GM12878 (cell line): ENCODE measurements around the gene NUDT17. TPM values are rescaled to one million over a fixed set of nuclear protein-coding genes. Genes with fewer than 3 reads are reported as not detected.

Source experiments
- ATAC-seq: fragments of 200-7000 bp; cut with Tn5 transposase; 3 replicates; pipeline ENCODE4 v1.9.1; 2020; ENCODE audit warnings: mild to moderate bottlenecking, moderate library complexity
- BruUV-seq: library from RNA; stranded (reverse); fragments of 400-500 nt; replicated peaks from 2 replicates; lab custom pipeline; 2021; lab: Mats Ljungman, UMichigan
- CTCF ChIA-PET: fragments of 300-600 bp; sonication (Branson Sonifier 250); formaldehyde crosslinking; extraction: SDS; loops from one replicate; lab custom pipeline; 2021; ENCODE audit warnings: inconsistent platforms; lab: Yijun Ruan, JAX
- POLR2A ChIA-PET: fragments of 350-600 bp; formaldehyde crosslinking; extraction: SDS; loops from one replicate; lab custom pipeline; 2021; ENCODE audit warnings: inconsistent platforms; lab: Charles Lee
- RAD21 ChIA-PET: fragments of 300-600 bp; sonication (Branson Sonifier 250); formaldehyde crosslinking; loops from one replicate; lab custom pipeline; 2023; ENCODE audit warnings: antibody characterized with exemption; ENCODE audit not compliant: unreplicated experiment; lab: Charles Lee
- SMC1A ChIA-PET: fragments of 300-600 bp; sonication (Branson Sonifier 250); formaldehyde crosslinking; loops from one replicate; lab custom pipeline; 2023; ENCODE audit not compliant: unreplicated experiment, uncharacterized antibody; lab: Charles Lee
- DNase-seq: peaks from one replicate; pipeline ENCODE4 v3.0.0-alpha.2; 2011; ENCODE audit warnings: low read depth, low spot score
- FAIRE-seq: peaks from 3 replicates; lab custom pipeline; 2011; peaks lifted over from hg19 to GRCh38; lab: Jason Lieb, UNC
- H2AFZ ChIP-seq: 2 replicates; pipeline ENCODE4 v1.6.0; 2011; ENCODE audit warnings: low read depth, low read length, control low read depth; ENCODE audit not compliant: control insufficient read depth
- H3K27ac ChIP-seq: 2 replicates; pipeline ENCODE4 v1.5.1; 2011; ENCODE audit warnings: control low read depth; ENCODE audit not compliant: control insufficient read depth, insufficient read depth
- H3K27me3 ChIP-seq, 2 experiments: replicated peaks in 1 of 2; 2 replicates each; pipeline versions ENCODE4 v1.6.0 to v1.6.1; 2011; ENCODE audit warnings: low read length in 1 of 2; ENCODE audit not compliant: control insufficient read depth in 2 of 2, insufficient read depth in 2 of 2
- H3K36me3 ChIP-seq, 2 experiments: 2 replicates each; pipeline ENCODE4 v1.5.1; 2011; ENCODE audit warnings: low read length in 1 of 2; ENCODE audit not compliant: control insufficient read depth in 2 of 2, insufficient read depth in 2 of 2
- H3K4me1 ChIP-seq: 2 replicates; pipeline ENCODE4 v1.6.1; 2011; ENCODE audit warnings: mild to moderate bottlenecking, low read length, moderate library complexity, mixed read lengths; ENCODE audit not compliant: control insufficient read depth, insufficient read depth
- H3K4me2 ChIP-seq: 2 replicates; pipeline ENCODE4 v1.6.0; 2011; ENCODE audit warnings: control low read depth; ENCODE audit not compliant: control insufficient read depth, insufficient read depth
- H3K4me3 ChIP-seq: fragments of 200-600 bp; sonication (generic); 2 replicates; pipeline ENCODE4 v1.5.1; 2016
- H3K79me2 ChIP-seq: 2 replicates; pipeline ENCODE4 v1.6.0; 2011; ENCODE audit warnings: low read length; ENCODE audit not compliant: control insufficient read depth, insufficient read depth
- H3K9ac ChIP-seq: 2 replicates; pipeline ENCODE4 v1.8.0; 2011; ENCODE audit warnings: low read length, control low read depth, mixed read lengths; ENCODE audit not compliant: control insufficient read depth, insufficient read depth
- H3K9me3 ChIP-seq: replicated peaks from 3 replicates; pipeline ENCODE4 v1.5.1; 2011; ENCODE audit warnings: mild to moderate bottlenecking, low read length; ENCODE audit not compliant: control insufficient read depth, insufficient read depth
- H4K20me1 ChIP-seq: 2 replicates; pipeline ENCODE4 v1.6.0; 2011; ENCODE audit not compliant: control insufficient read depth, insufficient read depth
- BHLHE40 ChIP-seq, 2 experiments: fragments of 450-650 bp in 1 of 2; IDR thresholded peaks; 2 replicates each; pipeline ENCODE4 v1.6.1; 2011 to 2017; ENCODE audit warnings: low read depth in 2 of 2, borderline replicate concordance in 1 of 2, improper control_type of control experiment in 1 of 2, low read length in 1 of 2, mild to moderate bottlenecking in 1 of 2
- BMI1 ChIP-seq: fragments of 450-650 bp; IDR thresholded peaks from 2 replicates; pipeline ENCODE4 v1.6.1; 2016; ENCODE audit warnings: mild to moderate bottlenecking, moderate library complexity, borderline replicate concordance
- CHD4 ChIP-seq: fragments of 200-600 bp; sonication (generic); IDR thresholded peaks from 2 replicates; pipeline ENCODE4 v1.6.1; 2016; ENCODE audit warnings: mild to moderate bottlenecking
- CUX1 ChIP-seq: IDR thresholded peaks from 2 replicates; pipeline ENCODE4 v1.6.1; 2012; ENCODE audit warnings: improper control_type of control experiment, low read depth, low read length; ENCODE audit not compliant: insufficient replicate concordance
- DPF2 ChIP-seq: fragments of 450-650 bp; IDR thresholded peaks from 2 replicates; pipeline ENCODE4 v1.6.1; 2017; ENCODE audit warnings: mild to moderate bottlenecking
- EED ChIP-seq: sonication (generic); IDR thresholded peaks from 2 replicates; pipeline ENCODE4 v1.6.1; 2016; ENCODE audit warnings: antibody characterized with exemption, low read depth
- IKZF1 ChIP-seq: fragments of 450-650 bp; conservative IDR thresholded peaks from 2 replicates; pipeline ENCODE4 v1.6.1; 2017; ENCODE audit warnings: antibody characterized with exemption, mild to moderate bottlenecking
- KLF5 ChIP-seq: fragments of 450-650 bp; IDR thresholded peaks from 2 replicates; pipeline ENCODE4 v1.6.1; 2014; ENCODE audit warnings: mild to moderate bottlenecking; ENCODE audit not compliant: partially characterized antibody
- PML ChIP-seq: IDR thresholded peaks from 2 replicates; pipeline ENCODE4 v1.6.1; 2012; ENCODE audit warnings: low read length, inconsistent platforms
- SMC3 ChIP-seq: IDR thresholded peaks from 2 replicates; pipeline ENCODE4 v1.6.1; 2011; ENCODE audit warnings: low read length, improper control_type of control experiment, borderline replicate concordance
- SPI1 ChIP-seq: IDR thresholded peaks from 2 replicates; pipeline ENCODE4 v1.6.1; 2011; ENCODE audit warnings: low read depth, mild to moderate bottlenecking, low read length, moderate library complexity, borderline replicate concordance; ENCODE audit not compliant: insufficient read depth
- YBX1 ChIP-seq: fragments of 450-650 bp; IDR thresholded peaks from 2 replicates; pipeline ENCODE4 v1.6.1; 2016; ENCODE audit warnings: antibody characterized with exemption
- WGBS: methylation state at CpG from one replicate; pipeline ENCODE4 v1.1.6; 2016; ENCODE audit warnings: low lambda C conversion rate; ENCODE audit not compliant: insufficient replicate concordance, insufficient coverage; ENCODE audit errors: missing lambda C conversion rate; 5-methylcytosine and 5-hydroxymethylcytosine counted together
- in situ Hi-C: fragments of 300-500 bp; cut with MboI; formaldehyde crosslinking; loops from 9 replicates; pipeline ENCODE4 v1.14.3; 2018; ENCODE audit warnings: mixed read lengths
- intact Hi-C: fragments of 100-400 bp; cut with micrococcal nuclease; formaldehyde crosslinking; loops from one replicate; pipeline ENCODE4 v1.14.2; 2022; ENCODE audit not compliant: unreplicated experiment
- polyA plus RNA-seq, 11 experiments: library from polyadenylated mRNA; depleted of rRNA in 4 of 11; unstranded in 6 of 11; stranded (reverse) in 5 of 11; fragments of >200 nt; fragmentation: Nextera tagmentation in 4 of 11; fragmentation: Illumina TruSeq in 1 of 11; extraction: Ambion mirVana in 4 of 11; extraction: Trizol in 1 of 11; gene quantifications; 1 replicate in 1 of 11; 2 replicates in 10 of 11; pipeline versions ENCODE4 v1.2.1 to v1.2.3, GENCODE V29; 2011 to 2016; ENCODE audit warnings: inconsistent platforms in 2 of 11, missing spikeins in 2 of 11, low read depth in 1 of 11
- total RNA-seq, 4 experiments: library from RNA; depleted of rRNA in 3 of 4; stranded (reverse); fragments of >200 nt in 3 of 4; fragmentation: Illumina TruSeq in 1 of 4; extraction: Trizol in 1 of 4; gene quantifications; 2 replicates each; pipeline versions ENCODE4 v1.2.1 to v1.2.3, GENCODE V29; 2013 to 2021

The NUDT17 gene
- total and polyA plus RNA-seq, 10 of the 15 experiments (the other 5 are each of a cell fraction or from before 2014, with no cell fraction given) = 1.2 to 4.7 (median 4.0) TPM

- TF ChIP-seq CUX1 (no peak), KLF5 (no peak)
- TF ChIP-seq, all 136 proteins: peak for 0
Observed at GRCh38 chr1:145895471-145895870, 50.0 kb downstream of the NUDT17 start (continued).

- no TSS peak for BruUV-seq
Observed at GRCh38 chr1:145897969-145898368, 52.5 kb downstream of the NUDT17 start.

More at GRCh38 chr1:145897969-145898368, 52.5 kb downstream of the NUDT17 start:
- H3K4me3 ChIP-seq = no peak overlapping the region
- H3K36me3 ChIP-seq = no peaks in the 10 kb centered on the region
- no peak overlapping the region for H3K9ac ChIP-seq
- H3K27ac ChIP-seq = no peak overlapping the region
- DNase-seq (no peak), FAIRE-seq (no peak), ATAC-seq (no peak)
- POLR2A ChIA-PET = no interaction called here
- 94% methylated on average over 1 of the region's 1 CpG for WGBS
- in situ Hi-C loops = loop anchor here (5.0 kb wide), 1 partner anchor 114 kb away; no protein-coding TSS in a partner anchor
- no peaks in the 10 kb centered on the region for H3K4me1 ChIP-seq
- H3K4me2 ChIP-seq = no peak overlapping the region
- intact Hi-C loops = no loop called here
- H3K27me3 ChIP-seq = no peaks in the 10 kb centered on the region
- CTCF ChIA-PET = interaction anchor here (0.7 to 1.5 kb wide), 2 partner anchors 9 to 11 kb away, joined by 3 to 4 read pairs; no protein-coding TSS in a partner anchor
- no peaks in the 10 kb centered on the region for H3K9me3 ChIP-seq
- H2AFZ ChIP-seq = no peak overlapping the region
- RAD21 ChIA-PET = no interaction called here
- no peaks in the 10 kb centered on the region for H3K79me2 ChIP-seq
- no peaks in the 10 kb centered on the region for H4K20me1 ChIP-seq
- SMC1A ChIA-PET = interaction anchor here (1.5 kb wide), 1 partner anchor 11 kb away, joined by 3 read pairs; no protein-coding TSS in a partner anchor
- TF ChIP-seq EED = no peak
- no peak for TF ChIP-seq PML
- no peak for TF ChIP-seq SMC3
- no peak for TF ChIP-seq DPF2
- no peak for TF ChIP-seq IKZF1
- no peak for TF ChIP-seq SPI1
- no peak for TF ChIP-seq BHLHE40 (IDR thresholded peaks at IDR 0.05; ENCODE audit: borderline replicate concordance in 1 of 2, low read depth in 2 of 2, low read length in 1 of 2)
- no peak for TF ChIP-seq YBX1
- no peak for TF ChIP-seq CHD4
- no peak for TF ChIP-seq BMI1
